HG02973 (cell line): ENCODE measurements around the gene GINS2.

Source experiments
- ATAC-seq: cut with Tn5 transposase; IDR thresholded peaks from one replicate; pipeline ENCODE4 v1.9.1; 2021; ENCODE audit warnings: moderate library complexity; ENCODE audit not compliant: unreplicated experiment

Gene GINS2

DNA sequence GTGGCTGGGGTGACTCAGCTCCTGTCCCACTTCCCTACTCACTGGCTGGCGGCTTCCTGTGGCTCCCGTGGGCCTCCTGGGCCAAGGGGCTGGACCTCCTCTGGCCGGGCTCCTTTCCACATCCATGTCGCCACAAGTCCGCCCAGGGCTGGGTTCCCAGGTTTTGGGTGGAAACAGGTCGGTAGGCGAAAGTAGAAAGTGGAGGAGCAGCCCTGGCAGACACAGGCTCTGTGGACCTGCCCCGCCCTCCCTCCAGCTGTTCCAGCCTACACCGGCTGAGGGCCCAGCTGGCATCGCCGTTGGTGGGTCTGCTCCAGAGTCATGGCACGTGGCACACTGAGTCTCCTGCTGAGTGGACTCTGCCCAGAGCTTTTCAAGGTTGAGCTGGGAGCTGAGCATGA is 47.0 kb downstream of the GINS2 start:
- ATAC-seq, result no peak

DNA sequence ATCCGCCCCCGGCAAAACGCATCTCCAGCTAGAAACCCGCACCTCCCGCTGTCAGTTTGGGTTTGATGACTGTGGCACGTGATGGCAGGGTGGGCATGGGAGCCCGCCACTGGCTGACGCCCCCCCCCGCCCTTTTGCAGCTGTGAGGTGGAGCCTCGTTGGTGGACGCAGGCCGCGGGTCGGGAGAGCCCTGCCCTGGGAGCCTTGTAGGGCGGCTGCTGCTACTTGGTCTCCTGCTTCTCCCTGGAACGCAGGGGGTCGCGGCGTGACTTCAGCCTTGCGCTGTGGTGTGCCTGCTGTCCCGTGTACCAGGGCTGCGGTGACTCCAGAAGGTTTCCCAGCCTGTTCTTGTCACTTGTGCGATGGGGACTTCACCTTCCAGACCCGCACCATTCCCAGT is 47.4 kb downstream of the GINS2 start:
- ATAC-seq, result no peak

DNA sequence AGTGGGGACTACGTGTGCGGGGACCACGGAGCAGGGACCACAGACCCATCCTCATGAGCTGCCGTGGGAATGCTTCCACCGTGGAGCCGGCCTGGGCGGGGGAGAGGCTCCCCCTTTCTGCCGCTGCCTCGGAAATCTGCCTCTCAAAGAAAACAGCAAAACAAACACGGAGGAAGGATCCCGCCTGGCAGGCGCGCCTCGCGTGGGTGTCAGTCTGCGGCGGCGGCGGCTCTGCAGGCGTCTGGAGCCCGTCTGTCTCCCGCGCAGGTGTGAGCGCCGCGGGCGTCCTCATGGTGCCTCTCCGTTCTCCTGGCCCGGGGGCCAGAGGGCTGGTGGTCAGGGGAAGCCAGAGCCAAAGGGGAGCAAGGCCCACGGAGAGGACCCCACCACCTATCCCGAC is 48.2 kb downstream of the GINS2 start:
- ATAC-seq, result no peak

DNA sequence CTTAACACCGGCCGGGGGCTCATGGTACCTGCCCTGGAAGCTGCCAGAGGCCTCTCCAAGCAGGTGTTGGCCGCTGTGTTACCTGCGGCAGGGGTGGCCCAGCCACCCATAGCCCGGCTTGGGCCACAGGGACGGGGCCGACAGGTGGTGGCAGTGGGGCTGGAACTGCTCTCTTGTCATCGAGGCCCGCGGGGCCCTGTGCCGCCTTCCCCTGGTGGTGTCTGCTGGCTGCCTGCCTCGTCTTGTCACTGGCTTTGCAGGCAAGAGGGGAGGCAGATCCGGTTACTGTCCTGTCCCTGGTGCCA is 48.5 kb downstream of the GINS2 start:
- ATAC-seq, result no peak

DNA sequence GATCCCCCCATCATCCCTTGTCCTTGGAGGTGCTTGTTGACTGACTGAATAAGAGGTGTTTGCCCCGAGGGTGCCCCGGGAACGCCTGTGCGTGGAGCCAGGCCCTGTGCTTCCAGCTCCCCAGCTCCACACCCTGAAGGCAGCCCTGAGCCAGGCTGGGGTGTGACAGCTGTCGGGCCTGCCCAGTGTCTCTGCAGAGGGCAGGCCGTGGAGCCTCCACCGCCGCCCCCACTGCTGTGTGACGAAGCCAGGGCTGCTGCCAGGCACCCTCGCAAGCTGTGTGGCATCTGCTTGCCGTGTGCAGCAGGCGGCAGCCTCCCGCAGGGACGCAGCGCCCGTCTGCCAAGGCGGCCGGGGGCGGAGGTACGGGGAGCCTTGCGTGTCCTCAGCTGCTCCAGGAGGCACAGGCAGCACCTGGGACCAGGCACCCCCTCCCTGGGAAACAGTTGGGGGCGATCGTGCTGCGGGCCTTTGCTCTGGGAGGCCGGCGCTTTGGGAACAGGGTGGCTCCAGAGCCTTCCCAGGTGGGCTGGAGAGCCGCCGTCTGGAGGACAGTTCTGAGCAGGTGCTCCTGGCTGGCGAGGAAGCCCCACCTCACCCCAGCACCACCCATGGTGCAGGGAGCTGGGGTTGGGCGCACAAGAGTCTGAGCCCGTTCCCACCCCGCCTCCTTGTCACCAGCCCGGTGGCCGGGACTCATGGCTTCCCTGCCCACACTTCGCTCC is 49.1 kb downstream of the GINS2 start:
- no peak for ATAC-seq

DNA sequence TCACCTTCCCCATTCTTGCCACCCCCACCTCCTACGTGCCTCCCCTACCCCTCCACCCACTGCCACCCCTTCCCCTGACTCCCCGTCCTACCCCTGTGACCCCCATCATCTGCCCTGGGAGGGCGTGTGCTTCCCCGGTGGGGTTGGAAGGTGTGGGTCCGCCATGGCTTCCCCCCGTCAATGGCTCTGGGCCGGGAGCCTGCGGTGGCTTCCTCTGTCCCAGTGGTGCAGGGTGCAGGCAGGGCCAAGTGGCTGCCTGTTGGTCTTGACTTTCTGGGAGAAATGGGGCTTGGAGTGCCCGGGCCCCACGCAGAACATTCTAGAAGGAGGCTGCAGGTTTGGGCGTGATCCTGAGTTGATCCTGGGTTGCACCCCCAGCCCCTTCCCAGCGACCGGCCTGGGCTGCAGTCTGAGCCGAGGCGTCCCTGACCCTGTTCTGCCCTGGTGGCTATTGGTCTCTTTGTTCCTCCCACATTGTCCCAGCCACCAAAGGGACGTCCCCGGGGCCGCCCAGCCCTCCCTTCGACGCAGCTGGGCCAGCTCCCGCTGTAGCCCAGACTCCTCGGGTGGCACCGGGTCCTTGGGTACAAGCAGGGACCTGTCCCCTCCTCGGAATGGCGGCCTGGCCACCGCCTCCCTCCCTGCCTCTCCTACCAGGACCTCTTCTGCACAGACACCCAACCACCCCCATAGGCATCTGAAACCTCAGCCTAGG is 49.9 kb downstream of the GINS2 start:
- no peak for ATAC-seq

DNA sequence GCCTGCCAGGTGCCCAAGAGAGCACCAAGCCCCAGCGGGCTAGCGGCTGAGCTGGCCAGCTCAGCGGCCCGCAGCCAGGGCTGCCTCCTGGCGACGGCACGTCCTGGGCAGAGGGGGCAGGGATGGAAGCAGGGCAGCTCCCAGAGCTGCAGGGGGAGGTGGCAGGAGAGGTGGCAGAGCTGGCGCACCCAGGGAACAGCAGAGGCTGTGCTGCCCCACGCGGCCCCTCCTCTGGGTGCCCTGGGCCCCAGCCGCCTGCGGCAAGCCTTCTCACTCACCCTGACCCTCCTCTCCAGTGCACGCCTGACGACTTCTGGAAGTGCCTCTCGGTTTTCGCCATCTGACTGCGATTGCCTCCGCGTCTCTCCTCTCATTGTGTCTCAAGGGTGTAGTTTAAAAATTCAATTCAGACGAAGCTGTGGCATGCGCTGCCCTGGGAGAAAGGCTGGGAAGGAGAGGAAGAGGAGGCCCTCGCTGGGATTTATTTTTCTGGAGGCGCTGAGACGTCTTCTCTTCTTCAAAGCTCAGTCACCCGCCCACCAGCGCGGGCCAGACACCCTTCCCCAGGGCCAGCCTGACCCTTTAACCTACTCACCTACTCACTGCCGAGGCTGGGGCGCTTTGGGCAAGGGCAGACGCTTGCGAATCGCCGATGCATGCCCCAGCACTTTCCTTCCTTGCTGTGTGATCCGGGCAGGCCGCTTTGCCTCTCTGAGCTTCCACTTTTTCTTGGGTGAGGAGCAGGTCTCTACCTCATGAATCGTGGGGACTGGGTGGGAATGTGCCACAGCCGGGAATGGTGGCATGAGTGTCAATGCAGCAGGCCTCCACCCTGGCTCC is 50.7 kb downstream of the GINS2 start:
- ATAC-seq, result no peak

DNA sequence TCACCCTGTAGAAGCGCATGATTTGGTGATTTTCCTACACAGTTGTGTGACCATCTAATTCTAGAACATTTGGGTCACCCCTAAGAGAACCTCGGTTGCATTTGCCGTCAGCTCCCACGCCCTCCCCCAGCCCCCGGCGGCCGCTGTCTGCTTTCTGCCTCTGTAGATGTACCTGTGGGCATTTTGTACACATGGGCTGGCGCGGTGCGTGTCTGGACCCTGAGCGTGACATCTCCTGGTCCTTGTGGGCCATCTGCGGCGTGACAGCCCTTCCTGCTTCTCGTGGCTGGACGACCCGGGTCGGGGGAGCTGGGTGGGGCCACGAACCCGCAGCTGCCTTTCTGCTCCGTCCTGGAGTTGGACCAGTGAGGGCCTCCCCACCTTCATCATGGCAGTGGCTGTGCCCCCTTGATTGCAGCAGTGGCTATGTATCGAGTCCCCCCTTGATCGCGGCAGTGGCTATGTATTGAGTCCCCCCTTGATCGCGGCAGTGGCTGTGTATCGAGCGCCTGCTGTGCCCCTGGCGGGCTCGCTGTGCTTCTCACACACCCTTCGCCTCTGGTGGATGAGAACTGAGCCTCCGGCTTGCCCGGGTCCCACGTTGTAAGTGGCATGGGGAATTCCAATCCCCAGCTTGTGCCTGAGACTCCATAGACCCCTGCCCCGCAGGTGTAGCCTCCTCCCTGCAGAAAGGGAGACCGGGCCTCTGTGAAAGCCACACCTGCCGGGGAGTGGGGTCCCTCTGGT is 51.5 kb downstream of the GINS2 start:
- ATAC-seq, result no peak

DNA sequence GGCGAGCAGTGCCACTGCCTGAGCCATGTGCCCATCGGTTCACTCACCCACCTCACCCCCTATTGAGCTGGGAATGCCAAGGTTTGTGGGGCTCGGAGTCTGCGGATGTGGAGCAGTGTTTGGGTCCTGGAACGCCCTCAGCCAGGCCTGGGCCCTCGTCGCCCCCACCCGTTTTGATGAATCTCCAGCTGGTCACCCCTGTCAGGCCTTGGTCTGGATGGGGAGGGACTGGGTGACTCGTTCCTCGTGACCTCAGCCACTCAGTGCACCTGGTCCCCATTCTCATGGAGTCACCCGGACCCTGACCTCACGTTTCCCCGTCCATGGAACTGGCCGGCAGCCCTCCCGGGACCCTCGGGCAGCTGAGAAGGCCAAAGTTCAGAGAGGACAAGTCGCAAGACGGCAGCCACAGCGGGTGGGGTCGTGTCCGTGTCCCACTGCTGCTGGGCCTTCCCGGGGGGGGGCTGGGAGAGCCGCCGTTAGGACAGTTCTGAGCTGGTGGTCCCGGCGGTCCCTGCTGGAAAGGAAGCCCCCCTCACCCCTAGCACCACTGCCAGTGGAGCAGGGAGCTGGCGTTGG is 52.4 kb downstream of the GINS2 start:
- ATAC-seq, result no peak

DNA sequence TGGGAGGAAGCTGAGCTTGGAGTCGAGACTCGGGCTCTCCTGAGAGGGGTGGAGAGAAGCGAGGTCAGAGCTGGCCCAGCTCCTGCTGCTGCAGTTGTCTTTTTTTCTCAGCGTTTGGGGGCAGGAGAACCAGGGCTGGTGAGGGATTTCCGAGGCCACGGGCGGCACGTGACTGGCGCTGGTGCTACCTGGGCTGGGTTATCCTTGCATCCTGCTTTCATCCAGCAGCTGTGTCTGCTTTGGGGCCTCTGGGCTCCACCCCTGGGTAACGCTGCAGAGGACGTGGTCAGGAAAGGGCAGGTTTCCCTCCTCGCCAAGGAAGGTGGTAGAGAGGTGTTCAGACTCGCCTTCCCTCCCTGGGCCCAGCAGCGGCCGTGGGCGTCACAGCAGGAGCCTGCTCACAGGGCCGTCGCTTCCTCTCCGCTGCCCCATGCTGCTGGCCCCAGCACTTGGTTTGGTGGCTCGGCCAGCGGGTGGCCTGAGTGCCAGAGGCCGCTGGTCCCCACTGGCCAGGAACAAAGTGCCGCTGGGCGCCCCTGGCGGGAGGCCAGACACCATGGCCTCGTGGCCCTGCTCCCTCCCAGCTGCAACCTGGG is 53.1 kb downstream of the GINS2 start:
- ATAC-seq, result no peak

DNA sequence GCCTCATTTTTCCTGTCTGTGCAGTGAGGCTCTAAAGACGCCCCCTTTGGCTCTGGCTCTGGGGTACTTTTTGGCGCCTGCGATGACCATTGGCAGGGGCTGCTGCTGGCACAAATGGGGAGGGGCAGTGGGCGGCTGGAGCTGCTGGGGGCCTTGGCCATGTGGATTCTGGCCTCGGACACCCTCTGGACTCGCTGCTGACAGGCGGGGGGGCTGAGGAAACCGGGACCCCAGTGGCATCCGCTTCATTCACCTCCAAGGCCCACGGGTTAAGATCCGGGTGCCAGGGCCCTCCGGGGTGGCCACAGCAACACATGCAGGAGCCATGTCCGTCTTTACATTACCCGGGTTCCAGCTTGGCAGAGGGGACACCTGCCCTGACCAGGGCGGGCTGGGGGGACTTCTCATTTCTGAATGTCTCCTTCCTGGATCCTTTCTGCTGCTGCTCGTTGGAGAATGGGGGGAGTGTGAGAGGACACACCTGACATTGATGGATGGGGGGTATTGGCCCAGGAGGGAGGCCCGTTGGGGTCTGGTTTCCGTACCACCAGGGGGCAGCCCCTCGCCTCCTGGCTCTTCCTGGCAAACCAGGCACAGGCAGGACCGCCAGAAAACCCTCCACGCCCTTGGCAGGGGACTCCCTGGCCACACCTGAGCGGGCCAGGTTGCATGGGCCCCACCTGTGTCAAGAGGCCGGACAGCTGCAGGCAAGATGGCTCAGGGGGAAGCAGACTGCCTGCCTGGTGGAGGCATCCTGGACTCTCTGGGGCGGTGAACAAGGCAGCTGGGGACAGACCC is 53.8 kb downstream of the GINS2 start:
- no peak for ATAC-seq

DNA sequence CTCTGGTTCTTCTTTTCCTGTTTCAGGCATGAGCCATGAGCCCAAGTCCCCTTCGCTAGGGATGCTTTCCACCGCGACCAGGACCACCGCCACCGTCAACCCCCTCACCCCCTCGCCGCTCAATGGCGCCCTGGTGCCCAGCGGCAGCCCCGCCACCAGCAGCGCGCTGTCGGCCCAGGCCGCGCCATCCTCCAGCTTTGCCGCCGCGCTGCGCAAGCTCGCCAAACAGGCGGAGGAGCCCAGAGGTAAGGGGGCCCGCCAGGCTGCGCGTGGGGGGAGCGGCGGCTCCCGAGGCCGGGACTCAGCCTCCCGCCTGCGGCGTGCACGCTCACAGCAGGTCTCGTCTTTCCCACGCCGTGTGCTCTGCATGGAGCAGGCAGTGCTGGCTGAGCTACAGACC is 54.9 kb downstream of the GINS2 start:
- no peak for ATAC-seq

DNA sequence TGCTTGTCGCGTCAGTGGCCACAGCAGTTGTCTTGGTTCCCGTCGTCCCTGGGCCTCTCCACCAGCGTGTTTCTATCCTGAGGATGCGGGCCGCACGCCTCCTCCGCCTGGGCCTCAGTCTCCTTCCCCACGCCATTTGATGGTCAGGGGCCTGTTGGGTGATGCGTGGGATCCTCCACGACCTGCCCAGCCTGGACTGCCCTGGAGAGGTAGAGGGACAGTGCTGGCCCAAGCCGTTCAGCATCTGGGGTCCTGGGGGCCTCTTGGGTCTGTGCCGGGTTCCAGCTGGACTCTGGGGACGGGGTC is 55.4 kb downstream of the GINS2 start:
- no peak for ATAC-seq

DNA sequence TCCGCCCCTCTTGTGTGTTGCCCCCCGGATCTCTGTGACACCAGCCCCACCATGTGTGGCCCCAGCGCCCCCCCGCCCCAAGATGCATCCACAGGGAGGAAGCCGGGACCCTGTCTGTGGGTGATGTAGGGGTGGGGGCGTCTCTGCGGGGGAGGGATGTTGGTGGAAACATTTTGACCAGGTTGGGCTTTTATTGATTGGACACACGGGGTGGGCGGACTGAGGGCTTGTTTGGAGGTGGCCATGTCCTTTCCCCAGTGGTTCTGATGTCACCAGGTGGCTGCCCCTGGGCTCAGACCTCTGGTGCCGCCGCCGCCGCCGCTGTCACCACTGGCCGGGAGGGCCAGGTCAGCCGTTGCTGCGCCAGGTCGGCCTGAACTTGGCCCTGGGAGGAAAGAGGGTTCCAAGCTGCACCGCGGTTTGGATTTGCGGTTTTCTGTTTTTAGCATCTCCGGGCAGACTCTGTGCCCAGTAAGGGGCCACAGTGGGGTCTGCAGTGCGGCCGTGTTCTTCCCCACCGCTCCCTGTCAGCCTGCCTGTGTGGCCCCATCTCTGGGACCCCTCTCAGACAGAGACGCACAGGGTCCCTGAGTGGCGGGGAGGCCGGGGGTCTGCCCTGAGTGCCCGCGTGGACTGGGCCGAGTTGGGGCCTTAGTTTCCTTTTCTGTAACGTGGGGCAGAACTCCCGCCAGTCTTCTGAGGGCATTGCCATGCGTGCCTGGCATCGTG is 55.9 kb downstream of the GINS2 start:
- no peak for ATAC-seq

DNA sequence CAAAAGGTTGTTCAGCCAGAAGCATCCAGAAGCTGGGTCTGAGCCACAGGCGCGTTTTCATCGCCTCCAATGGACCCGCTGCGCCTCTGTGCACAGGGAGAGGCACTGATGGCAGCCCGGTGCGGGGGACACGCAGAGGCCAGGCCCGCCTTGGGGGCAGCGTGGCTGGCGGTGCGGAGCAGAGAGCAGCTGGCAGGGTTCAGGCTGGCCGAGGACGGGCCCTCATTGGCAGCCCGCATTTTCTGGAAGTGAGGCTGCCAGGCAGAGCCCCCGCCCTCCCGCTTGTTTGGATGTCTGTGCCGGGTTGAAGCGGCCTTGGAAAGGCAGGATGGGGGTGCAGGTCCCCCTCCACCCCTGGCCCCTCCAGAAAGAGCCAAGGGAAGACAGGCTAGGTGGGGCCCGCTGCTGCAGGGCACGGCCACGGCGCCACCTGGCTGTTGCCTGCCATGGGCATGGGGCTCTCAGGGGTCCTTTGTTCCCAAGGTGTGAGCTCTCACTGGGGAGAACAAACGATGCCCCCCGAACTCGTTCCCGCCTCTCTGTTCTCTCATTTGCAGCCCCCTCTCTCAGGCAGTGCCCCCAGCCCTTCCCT is 56.9 kb downstream of the GINS2 start:
- no peak for ATAC-seq

DNA sequence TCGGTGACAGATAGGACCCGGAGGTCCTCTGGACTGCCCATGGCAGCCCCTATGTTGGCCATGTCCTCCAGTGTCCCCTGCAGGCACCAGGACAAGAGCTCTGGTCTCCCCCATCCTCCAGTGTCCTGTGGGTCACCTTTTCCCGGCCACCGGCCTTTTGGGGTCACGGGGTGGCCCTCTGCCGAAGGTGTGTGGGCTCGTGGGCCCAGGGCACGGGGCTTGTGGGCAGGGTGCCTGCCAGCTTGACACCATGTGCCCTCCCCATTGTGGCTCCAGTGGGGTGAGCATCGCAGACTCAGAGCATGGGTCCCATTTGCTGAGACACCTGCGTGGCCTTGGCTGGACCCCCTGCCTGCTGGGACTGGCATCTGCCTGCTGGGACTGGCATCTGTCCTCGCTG is 57.5 kb downstream of the GINS2 start:
- ATAC-seq, result no peak

DNA sequence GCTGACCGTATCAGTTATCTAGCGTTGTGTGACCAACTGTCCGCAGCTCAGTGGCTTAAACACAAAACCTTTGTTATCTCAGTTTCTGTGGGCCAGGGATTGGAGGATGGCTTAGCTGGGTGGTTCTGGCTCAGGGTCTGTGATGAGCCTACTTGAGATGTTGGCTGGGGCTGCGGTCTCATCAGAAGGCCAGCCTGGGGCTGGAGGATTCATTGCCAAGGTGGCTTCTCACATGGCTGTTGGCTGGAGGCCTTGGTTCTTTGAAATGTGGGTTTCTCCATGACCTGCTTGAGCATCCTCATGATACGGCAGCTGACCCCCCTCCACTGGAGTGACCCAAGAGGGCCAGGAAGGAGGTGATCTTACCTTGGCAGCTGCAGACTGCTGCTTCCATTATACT is 58.9 kb downstream of the GINS2 start:
- no peak for ATAC-seq

DNA sequence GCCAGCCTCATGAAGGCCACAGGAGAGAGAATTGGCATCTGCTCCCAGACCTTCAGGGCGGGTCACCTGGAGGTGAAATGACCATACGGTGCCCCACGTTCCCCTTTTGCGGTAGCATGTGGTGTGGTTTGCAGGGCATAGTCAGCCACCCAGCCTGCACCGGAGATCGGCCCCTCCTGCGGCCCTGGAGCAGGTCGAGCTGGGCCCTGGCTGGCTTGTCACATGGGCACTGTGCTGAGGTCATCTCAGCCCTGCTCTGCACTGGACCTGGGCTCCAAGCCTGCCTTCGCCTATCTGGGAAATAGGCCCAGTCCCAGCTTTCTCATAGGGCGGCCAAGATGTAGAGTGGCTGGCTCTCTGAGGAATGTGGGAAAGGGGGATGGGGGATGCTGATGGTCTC is 59.4 kb downstream of the GINS2 start:
- no peak for ATAC-seq

DNA sequence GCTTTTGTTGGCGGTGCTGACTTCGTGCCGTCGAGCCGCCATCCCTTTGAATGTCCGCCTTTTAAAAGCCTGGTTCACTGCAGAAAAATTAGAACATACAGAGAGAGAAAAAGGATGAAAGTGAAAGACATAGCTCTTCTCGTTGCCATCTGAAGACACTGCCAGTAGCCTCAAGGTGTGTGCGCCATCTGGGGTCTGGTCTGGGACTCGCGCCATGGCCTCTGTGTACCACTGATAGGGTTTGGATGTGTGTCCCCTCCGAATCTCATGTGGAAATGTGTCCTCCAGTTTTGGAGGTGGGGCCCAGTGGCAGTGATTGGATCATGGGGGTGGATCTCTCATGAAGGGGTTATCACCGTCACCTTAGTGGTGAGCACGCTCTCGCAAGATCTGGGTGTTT is 60.1 kb downstream of the GINS2 start:
- no peak for ATAC-seq
